ENCODE data around the gene PEX5L. TPM values are rescaled to one million over a fixed set of nuclear protein-coding genes. Genes with fewer than 3 reads are reported as not detected.

Gene PEX5L
- total and polyA plus RNA-seq, 2 experiments from 2014 or later, result 6.3 to 7.0 TPM

- DNase-seq (ENCODE audit: low spot score), result no peak
- H3K4me2 ChIP-seq, result no peak overlapping the region
- no peaks in the 10 kb centered on the region for H3K4me1 ChIP-seq (ENCODE audit: insufficient read depth)
- H3K4me3 ChIP-seq, result no peak overlapping the region
- H3K9me3 Mint-ChIP-seq, result no peaks in the 10 kb centered on the region
- H3K27me3 ChIP-seq (ENCODE audit: insufficient read depth), result no peaks in the 10 kb centered on the region
- ATAC-seq, result no peak
- no peak overlapping the region for H2AFZ ChIP-seq
- H3K36me3 ChIP-seq (ENCODE audit: insufficient read depth), result no peaks in the 10 kb centered on the region
- H3K27ac Mint-ChIP-seq, result no peak overlapping the region
- H4K20me1 ChIP-seq (replicated peaks; ENCODE audit: insufficient read depth), result no peaks in the 10 kb centered on the region
- no peaks in the 10 kb centered on the region for H3K9me2 ChIP-seq (ENCODE audit: insufficient read depth)
- no peaks in the 10 kb centered on the region for H3K4me1 Mint-ChIP-seq
- no peaks in the 10 kb centered on the region for H3F3A ChIP-seq (replicated peaks; ENCODE audit: low read depth)
- no peak overlapping the region for H3K27ac ChIP-seq (ENCODE audit: low read depth)
- TF ChIP-seq ETS1 (IDR thresholded peaks at IDR 0.05) (no peak), ZNF331 (CRISPR knock-in tag; IDR thresholded peaks at IDR 0.05; ENCODE audit: low read depth) (no peak), CREB1 (CRISPR knock-in tag; IDR thresholded peaks at IDR 0.05; ENCODE audit: low read depth) (no peak), POLR2AphosphoS5 (IDR thresholded peaks at IDR 0.05; ENCODE audit: low read depth) (no peak), STAT1 (IDR thresholded peaks at IDR 0.05; ENCODE audit: unreplicated experiment) (no peak), NANOG (IDR thresholded peaks at IDR 0.05; ENCODE audit: borderline replicate concordance) (no peak), EZH2 (IDR thresholded peaks at IDR 0.05; ENCODE audit: low read depth, unreplicated experiment) (no peak), JUNB (IDR thresholded peaks at IDR 0.05; ENCODE audit: unreplicated experiment) (no peak), EZH2phosphoT487 (IDR thresholded peaks at IDR 0.05; ENCODE audit: unreplicated experiment) (no peak), ZNF114 (CRISPR knock-in tag; IDR thresholded peaks at IDR 0.05) (no peak)
- TF ChIP-seq, protein P1, sequence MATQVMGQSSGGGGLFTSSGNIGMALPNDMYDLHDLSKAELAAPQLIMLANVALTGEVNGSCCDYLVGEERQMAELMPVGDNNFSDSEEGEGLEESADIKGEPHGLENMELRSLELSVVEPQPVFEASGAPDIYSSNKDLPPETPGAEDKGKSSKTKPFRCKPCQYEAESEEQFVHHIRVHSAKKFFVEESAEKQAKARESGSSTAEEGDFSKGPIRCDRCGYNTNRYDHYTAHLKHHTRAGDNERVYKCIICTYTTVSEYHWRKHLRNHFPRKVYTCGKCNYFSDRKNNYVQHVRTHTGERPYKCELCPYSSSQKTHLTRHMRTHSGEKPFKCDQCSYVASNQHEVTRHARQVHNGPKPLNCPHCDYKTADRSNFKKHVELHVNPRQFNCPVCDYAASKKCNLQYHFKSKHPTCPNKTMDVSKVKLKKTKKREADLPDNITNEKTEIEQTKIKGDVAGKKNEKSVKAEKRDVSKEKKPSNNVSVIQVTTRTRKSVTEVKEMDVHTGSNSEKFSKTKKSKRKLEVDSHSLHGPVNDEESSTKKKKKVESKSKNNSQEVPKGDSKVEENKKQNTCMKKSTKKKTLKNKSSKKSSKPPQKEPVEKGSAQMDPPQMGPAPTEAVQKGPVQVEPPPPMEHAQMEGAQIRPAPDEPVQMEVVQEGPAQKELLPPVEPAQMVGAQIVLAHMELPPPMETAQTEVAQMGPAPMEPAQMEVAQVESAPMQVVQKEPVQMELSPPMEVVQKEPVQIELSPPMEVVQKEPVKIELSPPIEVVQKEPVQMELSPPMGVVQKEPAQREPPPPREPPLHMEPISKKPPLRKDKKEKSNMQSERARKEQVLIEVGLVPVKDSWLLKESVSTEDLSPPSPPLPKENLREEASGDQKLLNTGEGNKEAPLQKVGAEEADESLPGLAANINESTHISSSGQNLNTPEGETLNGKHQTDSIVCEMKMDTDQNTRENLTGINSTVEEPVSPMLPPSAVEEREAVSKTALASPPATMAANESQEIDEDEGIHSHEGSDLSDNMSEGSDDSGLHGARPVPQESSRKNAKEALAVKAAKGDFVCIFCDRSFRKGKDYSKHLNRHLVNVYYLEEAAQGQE (IDR thresholded peaks at IDR 0.05; ENCODE audit: unreplicated experiment), result no peak
- TF ChIP-seq, protein P2, sequence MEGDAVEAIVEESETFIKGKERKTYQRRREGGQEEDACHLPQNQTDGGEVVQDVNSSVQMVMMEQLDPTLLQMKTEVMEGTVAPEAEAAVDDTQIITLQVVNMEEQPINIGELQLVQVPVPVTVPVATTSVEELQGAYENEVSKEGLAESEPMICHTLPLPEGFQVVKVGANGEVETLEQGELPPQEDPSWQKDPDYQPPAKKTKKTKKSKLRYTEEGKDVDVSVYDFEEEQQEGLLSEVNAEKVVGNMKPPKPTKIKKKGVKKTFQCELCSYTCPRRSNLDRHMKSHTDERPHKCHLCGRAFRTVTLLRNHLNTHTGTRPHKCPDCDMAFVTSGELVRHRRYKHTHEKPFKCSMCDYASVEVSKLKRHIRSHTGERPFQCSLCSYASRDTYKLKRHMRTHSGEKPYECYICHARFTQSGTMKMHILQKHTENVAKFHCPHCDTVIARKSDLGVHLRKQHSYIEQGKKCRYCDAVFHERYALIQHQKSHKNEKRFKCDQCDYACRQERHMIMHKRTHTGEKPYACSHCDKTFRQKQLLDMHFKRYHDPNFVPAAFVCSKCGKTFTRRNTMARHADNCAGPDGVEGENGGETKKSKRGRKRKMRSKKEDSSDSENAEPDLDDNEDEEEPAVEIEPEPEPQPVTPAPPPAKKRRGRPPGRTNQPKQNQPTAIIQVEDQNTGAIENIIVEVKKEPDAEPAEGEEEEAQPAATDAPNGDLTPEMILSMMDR (conservative IDR thresholded peaks at IDR 0.05; ENCODE audit: low read depth in 2 of 2), result no peak
- TF ChIP-seq, protein P3, sequence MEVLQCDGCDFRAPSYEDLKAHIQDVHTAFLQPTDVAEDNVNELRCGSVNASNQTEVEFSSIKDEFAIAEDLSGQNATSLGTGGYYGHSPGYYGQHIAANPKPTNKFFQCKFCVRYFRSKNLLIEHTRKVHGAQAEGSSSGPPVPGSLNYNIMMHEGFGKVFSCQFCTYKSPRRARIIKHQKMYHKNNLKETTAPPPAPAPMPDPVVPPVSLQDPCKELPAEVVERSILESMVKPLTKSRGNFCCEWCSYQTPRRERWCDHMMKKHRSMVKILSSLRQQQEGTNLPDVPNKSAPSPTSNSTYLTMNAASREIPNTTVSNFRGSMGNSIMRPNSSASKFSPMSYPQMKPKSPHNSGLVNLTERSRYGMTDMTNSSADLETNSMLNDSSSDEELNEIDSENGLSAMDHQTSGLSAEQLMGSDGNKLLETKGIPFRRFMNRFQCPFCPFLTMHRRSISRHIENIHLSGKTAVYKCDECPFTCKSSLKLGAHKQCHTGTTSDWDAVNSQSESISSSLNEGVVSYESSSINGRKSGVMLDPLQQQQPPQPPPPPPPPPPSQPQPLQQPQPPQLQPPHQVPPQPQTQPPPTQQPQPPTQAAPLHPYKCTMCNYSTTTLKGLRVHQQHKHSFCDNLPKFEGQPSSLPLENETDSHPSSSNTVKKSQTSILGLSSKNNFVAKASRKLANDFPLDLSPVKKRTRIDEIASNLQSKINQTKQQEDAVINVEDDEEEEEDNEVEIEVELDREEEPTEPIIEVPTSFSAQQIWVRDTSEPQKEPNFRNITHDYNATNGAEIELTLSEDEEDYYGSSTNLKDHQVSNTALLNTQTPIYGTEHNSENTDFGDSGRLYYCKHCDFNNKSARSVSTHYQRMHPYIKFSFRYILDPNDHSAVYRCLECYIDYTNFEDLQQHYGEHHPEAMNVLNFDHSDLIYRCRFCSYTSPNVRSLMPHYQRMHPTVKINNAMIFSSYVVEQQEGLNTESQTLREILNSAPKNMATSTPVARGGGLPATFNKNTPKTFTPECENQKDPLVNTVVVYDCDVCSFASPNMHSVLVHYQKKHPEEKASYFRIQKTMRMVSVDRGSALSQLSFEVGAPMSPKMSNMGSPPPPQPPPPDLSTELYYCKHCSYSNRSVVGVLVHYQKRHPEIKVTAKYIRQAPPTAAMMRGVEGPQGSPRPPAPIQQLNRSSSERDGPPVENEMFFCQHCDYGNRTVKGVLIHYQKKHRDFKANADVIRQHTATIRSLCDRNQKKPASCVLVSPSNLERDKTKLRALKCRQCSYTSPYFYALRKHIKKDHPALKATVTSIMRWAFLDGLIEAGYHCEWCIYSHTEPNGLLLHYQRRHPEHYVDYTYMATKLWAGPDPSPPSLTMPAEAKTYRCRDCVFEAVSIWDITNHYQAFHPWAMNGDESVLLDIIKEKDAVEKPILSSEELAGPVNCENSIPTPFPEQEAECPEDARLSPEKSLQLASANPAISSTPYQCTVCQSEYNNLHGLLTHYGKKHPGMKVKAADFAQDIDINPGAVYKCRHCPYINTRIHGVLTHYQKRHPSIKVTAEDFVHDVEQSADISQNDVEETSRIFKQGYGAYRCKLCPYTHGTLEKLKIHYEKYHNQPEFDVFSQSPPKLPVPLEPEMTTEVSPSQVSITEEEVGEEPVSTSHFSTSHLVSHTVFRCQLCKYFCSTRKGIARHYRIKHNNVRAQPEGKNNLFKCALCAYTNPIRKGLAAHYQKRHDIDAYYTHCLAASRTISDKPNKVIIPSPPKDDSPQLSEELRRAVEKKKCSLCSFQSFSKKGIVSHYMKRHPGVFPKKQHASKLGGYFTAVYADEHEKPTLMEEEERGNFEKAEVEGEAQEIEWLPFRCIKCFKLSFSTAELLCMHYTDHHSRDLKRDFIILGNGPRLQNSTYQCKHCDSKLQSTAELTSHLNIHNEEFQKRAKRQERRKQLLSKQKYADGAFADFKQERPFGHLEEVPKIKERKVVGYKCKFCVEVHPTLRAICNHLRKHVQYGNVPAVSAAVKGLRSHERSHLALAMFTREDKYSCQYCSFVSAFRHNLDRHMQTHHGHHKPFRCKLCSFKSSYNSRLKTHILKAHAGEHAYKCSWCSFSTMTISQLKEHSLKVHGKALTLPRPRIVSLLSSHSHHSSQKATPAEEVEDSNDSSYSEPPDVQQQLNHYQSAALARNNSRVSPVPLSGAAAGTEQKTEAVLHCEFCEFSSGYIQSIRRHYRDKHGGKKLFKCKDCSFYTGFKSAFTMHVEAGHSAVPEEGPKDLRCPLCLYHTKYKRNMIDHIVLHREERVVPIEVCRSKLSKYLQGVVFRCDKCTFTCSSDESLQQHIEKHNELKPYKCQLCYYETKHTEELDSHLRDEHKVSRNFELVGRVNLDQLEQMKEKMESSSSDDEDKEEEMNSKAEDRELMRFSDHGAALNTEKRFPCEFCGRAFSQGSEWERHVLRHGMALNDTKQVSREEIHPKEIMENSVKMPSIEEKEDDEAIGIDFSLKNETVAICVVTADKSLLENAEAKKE (CRISPR knock-in tag; IDR thresholded peaks at IDR 0.05), result no peak
- H3K27me3 Mint-ChIP-seq (ENCODE audit: insufficient read depth, low read depth, poor library complexity), result no peaks in the 10 kb centered on the region
- no peaks in the 10 kb centered on the region for H3K79me2 ChIP-seq (replicated peaks; ENCODE audit: insufficient read depth)
- H3K36me3 Mint-ChIP-seq (ENCODE audit: low read depth), result no peaks in the 10 kb centered on the region
- H3K4me3 Mint-ChIP-seq, result no peak overlapping the region
Measured at GRCh38 chr3:179897231-179897630, 139.5 kb downstream of the PEX5L start.
